ENCODE measurements around the gene PRXL2B. TPM values are rescaled to one million over a fixed set of nuclear protein-coding genes. Genes with fewer than 3 reads are reported as not detected.

PRXL2B gene
- total RNA-seq, 1 experiment from 2014 or later: 31.0 TPM

GRCh38 chr1:2561446-2561845, 25.1 kb upstream of the PRXL2B start:
- no TSS peak for BruUV-seq (replicated peaks)
- Mint-ChIP-seq H3K4me1 (ENCODE audit: low read depth, unreplicated experiment) (peaks cover 20% of the 10 kb centered on the region), H3K9me3 (ENCODE audit: low read depth, unreplicated experiment) (no peaks in the 10 kb centered on the region), H3K27me3 (ENCODE audit: unreplicated experiment) (no peaks in the 10 kb centered on the region), H3K27ac (ENCODE audit: unreplicated experiment) (no peak overlapping the region), H3K36me3 (ENCODE audit: insufficient read depth, unreplicated experiment) (peaks cover 20% of the 10 kb centered on the region), H3K4me3 (ENCODE audit: low read depth, unreplicated experiment) (no peak overlapping the region)
- CTCF ChIA-PET: interaction anchor here (1.2 to 1.6 kb wide), 2 partner anchors 17 to 137 kb away, joined by 3 to 4 read pairs; no protein-coding TSS in a partner anchor
- intact Hi-C loops (cut with micrococcal nuclease; ENCODE audit: unreplicated experiment): no loop called here
- no peak for TF ChIP-seq CTCF (IDR thresholded peaks at IDR 0.05; ENCODE audit: unreplicated experiment)
- DNase-seq: no peak

- intact Hi-C loops (cut with micrococcal nuclease; ENCODE audit: unreplicated experiment): no loop called here
- Mint-ChIP-seq H3K9me3 (ENCODE audit: low read depth, unreplicated experiment) (no peaks in the 10 kb centered on the region), H3K4me3 (ENCODE audit: low read depth, unreplicated experiment) (no peak overlapping the region), H3K27ac (ENCODE audit: unreplicated experiment) (no peak overlapping the region), H3K4me1 (ENCODE audit: low read depth, unreplicated experiment) (peaks cover 16% of the 10 kb centered on the region), H3K27me3 (ENCODE audit: unreplicated experiment) (no peaks in the 10 kb centered on the region), H3K36me3 (ENCODE audit: insufficient read depth, unreplicated experiment) (peaks cover 12% of the 10 kb centered on the region)
- no TSS peak for BruUV-seq (replicated peaks)
- TF ChIP-seq CTCF (IDR thresholded peaks at IDR 0.05; ENCODE audit: unreplicated experiment): peak; percentile 49
- DNase-seq: no peak
- CTCF ChIA-PET: interaction anchor here (1.2 to 1.6 kb wide), 2 partner anchors 16 to 138 kb away, joined by 3 to 4 read pairs; no protein-coding TSS in a partner anchor
Observed at GRCh38 chr1:2561898-2562895, 24.4 kb upstream of the PRXL2B start.

DNA sequence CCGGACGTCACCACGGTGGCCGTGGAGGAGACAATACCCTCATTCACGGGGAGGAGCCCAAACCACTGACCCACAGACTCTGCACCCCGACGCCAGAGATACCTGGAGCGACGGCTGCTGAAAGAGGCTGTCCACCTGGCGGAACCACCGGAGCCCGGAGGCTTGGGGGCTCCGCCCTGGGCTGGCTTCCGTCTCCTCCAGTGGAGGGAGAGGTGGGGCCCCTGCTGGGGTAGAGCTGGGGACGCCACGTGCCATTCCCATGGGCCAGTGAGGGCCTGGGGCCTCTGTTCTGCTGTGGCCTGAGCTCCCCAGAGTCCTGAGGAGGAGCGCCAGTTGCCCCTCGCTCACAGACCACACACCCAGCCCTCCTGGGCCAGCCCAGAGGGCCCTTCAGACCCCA, 23.4 kb upstream of the PRXL2B start:
- no peaks in the 10 kb centered on the region for H3K27me3 Mint-ChIP-seq (ENCODE audit: unreplicated experiment)
- H3K4me3 Mint-ChIP-seq (ENCODE audit: low read depth, unreplicated experiment): no peak overlapping the region
- CTCF ChIA-PET: no interaction called here
- no TSS peak for BruUV-seq (replicated peaks)
- H3K9me3 Mint-ChIP-seq (ENCODE audit: low read depth, unreplicated experiment): no peaks in the 10 kb centered on the region
- no peak for DNase-seq
- no peak for TF ChIP-seq CTCF (IDR thresholded peaks at IDR 0.05; ENCODE audit: unreplicated experiment)
- peaks cover 16% of the 10 kb centered on the region for H3K4me1 Mint-ChIP-seq (ENCODE audit: low read depth, unreplicated experiment)
- H3K36me3 Mint-ChIP-seq (ENCODE audit: insufficient read depth, unreplicated experiment): peaks cover 6% of the 10 kb centered on the region
- no peak overlapping the region for H3K27ac Mint-ChIP-seq (ENCODE audit: unreplicated experiment)
- intact Hi-C loops (cut with micrococcal nuclease; ENCODE audit: unreplicated experiment): no loop called here

DNA sequence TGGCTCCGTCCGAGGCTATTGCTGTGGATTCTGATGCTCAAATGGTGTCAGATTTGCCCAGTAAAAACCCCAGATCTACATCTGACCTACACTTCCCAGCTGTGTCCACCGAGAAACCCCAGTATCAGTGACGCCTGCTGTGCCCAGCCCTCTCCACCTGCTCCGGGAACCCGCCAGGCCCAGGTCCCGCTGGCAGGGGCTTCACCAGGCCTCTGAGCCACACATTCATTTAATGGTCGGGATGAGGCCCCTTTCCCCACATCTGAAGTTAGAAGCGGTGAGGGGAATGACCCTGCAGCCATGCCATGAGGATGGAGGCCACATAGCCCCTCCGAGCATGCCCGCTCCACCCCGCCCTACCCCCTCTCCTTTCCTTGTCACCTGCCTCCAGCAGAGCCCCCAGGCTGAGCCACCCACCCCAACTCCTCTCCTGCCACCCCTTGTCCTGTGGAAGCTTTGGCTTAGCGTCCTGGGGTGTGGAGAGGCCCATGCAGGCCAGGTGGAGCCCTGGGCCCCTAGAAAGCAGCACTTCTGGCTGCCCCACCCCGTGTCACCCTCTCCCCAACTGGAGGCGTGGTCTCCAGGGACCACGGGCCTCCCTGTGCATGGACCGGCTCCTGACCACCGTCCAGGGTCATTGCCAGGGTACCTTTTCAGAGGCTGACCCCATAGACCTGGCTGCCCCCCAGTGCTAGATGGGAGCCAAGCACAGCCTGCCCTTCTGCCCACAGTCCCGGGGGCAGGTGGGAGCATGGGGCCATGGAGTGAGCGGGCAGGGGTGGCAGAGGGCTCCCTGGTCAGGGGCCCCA, 22.4 kb upstream of the PRXL2B start:
- CTCF ChIA-PET: interaction anchor here (1.1 kb wide), 1 partner anchor 8 kb away, joined by 3 read pairs; the partner anchor contains the start of gene TNFRSF14
- DNase-seq: no peak
- Mint-ChIP-seq H3K27ac (ENCODE audit: unreplicated experiment) (no peak overlapping the region), H3K9me3 (ENCODE audit: low read depth, unreplicated experiment) (no peaks in the 10 kb centered on the region), H3K4me1 (ENCODE audit: low read depth, unreplicated experiment) (peaks cover 16% of the 10 kb centered on the region), H3K4me3 (ENCODE audit: low read depth, unreplicated experiment) (no peak overlapping the region), H3K27me3 (ENCODE audit: unreplicated experiment) (no peaks in the 10 kb centered on the region), H3K36me3 (ENCODE audit: insufficient read depth, unreplicated experiment) (peaks cover 12% of the 10 kb centered on the region)
- BruUV-seq (replicated peaks): no TSS peak
- no peak for TF ChIP-seq CTCF (IDR thresholded peaks at IDR 0.05; ENCODE audit: unreplicated experiment)
- intact Hi-C loops (cut with micrococcal nuclease; ENCODE audit: unreplicated experiment): no loop called here
